Coronary artery (tissue), 2 donors: ENCODE results near the gene RANBP9.

Experiments
- DNase-seq: peaks from one replicate; pipeline ENCODE4 v3.0.0-alpha.2; 2017; ENCODE audit warnings: low spot score
- H3K27ac ChIP-seq, 2 donors: fragments of 200-600 bp; sonication (generic); one replicate each; pipeline ENCODE4 v1.5.1; 2016 to 2019
- H3K4me3 ChIP-seq: fragments of 200-600 bp; sonication (generic); 2 replicates; pipeline ENCODE4 v1.5.1; 2016; ENCODE audit warnings: mild to moderate bottlenecking, moderate library complexity
- CTCF ChIP-seq: fragments of 200-600 bp; sonication (generic); IDR thresholded peaks from one replicate; pipeline ENCODE4 v1.5.1; 2019; ENCODE audit warnings: antibody characterized with exemption

The RANBP9 gene

GRCh38 chr6:13711733-13712598, at the start of gene RANBP9:
RANBP9 (minus strand) TSS chr6:13711835; CDS start chr6:13711505, 330 bp downstream.
- peak within 1 kb of the TSS; percentile 77 for H3K4me3 ChIP-seq
- peak; percentile 94 for DNase-seq
- TF ChIP-seq CTCF, result no peak
- peak within 1 kb of the TSS; percentile 86 to 98 for H3K27ac ChIP-seq

- no peak for TF ChIP-seq CTCF
- H3K4me3 ChIP-seq, result peak overlapping the region; percentile 34
- peak overlapping the region; percentile 33 to 84 for H3K27ac ChIP-seq
- no peak for DNase-seq
These were observed 49.0 kb upstream of the RANBP9 start for GRCh38 chr6:13760307-13761304.

- Histone ChIP-seq H3K27ac (no peak overlapping the region), H3K4me3 (no peak overlapping the region)
- TF ChIP-seq CTCF, result no peak
- no peak for DNase-seq
These were observed 47.4 kb upstream of the RANBP9 start for GRCh38 chr6:13759025-13759424.

GRCh38 chr6:13754644-13755043, 43.0 kb upstream of the RANBP9 start:
- peak overlapping the region in 1 of 2 donors; percentile 42 for H3K27ac ChIP-seq
- no peak overlapping the region for H3K4me3 ChIP-seq
- TF ChIP-seq CTCF, result no peak
- no peak for DNase-seq

GRCh38 chr6:13743736-13744127, 32.1 kb upstream of the RANBP9 start:
- no peak for TF ChIP-seq CTCF
- no peak overlapping the region for H3K4me3 ChIP-seq

GRCh38 chr6:13742961-13743735, 31.5 kb upstream of the RANBP9 start:
- H3K4me3 ChIP-seq, result peak overlapping the region; percentile 34
- no peak for DNase-seq
- H3K27ac ChIP-seq, result no peak overlapping the region
- no peak for TF ChIP-seq CTCF

More at GRCh38 chr6:13743736-13744127, 32.1 kb upstream of the RANBP9 start:
- no peak for DNase-seq
- H3K27ac ChIP-seq, result no peak overlapping the region
